Measurements from ENCODE around the gene GSK3A.

GSK3A gene

DNA sequence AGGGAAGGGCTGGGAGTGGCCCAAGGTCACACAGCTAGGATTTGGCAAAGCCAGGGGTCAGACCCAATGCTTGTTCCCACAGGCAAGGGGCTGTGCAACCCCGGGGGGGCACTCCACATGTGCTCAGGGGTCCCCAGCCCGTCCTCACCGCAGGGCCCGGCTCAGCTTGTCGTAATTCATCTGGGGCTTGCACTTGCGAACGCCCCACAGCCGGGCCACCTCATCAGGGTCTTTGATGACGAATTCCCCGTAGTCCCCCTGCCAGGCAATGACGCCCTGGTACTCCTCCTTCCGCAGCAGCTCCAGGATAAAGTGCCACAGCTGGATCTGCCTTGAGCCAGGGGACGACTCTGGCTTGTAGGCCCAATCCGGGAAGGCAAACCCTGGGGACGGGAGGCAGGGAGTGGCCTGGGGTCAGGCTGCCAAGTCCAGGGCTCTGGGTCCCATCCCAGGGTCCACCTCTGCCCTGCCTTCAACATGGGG lies 7.8 kb upstream of the GSK3A start:
- H3K9me3 Mint-ChIP-seq: no peaks in the 10 kb centered on the region

DNA sequence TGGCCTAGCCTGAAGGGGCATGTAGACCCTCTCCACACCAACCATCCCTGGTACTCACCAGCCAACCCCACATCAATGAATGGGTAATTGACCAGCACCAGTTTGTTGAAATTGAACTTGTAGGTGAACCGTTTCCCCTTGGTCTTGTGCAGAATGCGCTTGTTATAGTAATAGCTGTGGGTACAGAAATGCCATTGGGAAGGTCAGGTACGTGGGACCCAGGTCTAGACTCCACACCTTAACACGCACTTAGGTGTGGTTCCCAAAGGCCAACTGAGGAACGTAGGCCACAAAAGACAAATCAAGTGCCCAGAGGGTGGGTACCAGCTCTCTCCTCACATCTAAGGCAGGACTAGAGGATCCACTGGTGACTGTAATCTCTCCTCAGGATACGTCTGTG lies 7.4 kb upstream of the GSK3A start:
- H3K4me3 Mint-ChIP-seq: no peak overlapping the region

More for the DNA sequence above, 7.8 kb upstream of the GSK3A start:
- Mint-ChIP-seq H3K36me3 (ENCODE audit: low read depth) (peaks cover 2% of the 10 kb centered on the region), H3K27ac (peak overlapping the region; percentile 31), H3K27me3 (ENCODE audit: low read depth) (no peaks in the 10 kb centered on the region), H3K4me3 (no peak overlapping the region), H3K4me1 (ENCODE audit: low read depth) (peaks cover 24% of the 10 kb centered on the region)

GRCh38 chr19:42249149-42249750 lies 6.8 kb upstream of the GSK3A start:
- Mint-ChIP-seq H3K27ac (no peak overlapping the region), H3K9me3 (no peaks in the 10 kb centered on the region), H3K4me1 (ENCODE audit: low read depth) (peaks cover 32% of the 10 kb centered on the region), H3K27me3 (ENCODE audit: low read depth) (no peaks in the 10 kb centered on the region), H3K36me3 (ENCODE audit: low read depth) (peaks cover 2% of the 10 kb centered on the region), H3K4me3 (no peak overlapping the region)

More for the DNA sequence above, 7.4 kb upstream of the GSK3A start:
- Mint-ChIP-seq H3K36me3 (ENCODE audit: low read depth) (peaks cover 2% of the 10 kb centered on the region), H3K27me3 (ENCODE audit: low read depth) (no peaks in the 10 kb centered on the region), H3K27ac (no peak overlapping the region), H3K9me3 (no peaks in the 10 kb centered on the region), H3K4me1 (ENCODE audit: low read depth) (peaks cover 28% of the 10 kb centered on the region)

DNA sequence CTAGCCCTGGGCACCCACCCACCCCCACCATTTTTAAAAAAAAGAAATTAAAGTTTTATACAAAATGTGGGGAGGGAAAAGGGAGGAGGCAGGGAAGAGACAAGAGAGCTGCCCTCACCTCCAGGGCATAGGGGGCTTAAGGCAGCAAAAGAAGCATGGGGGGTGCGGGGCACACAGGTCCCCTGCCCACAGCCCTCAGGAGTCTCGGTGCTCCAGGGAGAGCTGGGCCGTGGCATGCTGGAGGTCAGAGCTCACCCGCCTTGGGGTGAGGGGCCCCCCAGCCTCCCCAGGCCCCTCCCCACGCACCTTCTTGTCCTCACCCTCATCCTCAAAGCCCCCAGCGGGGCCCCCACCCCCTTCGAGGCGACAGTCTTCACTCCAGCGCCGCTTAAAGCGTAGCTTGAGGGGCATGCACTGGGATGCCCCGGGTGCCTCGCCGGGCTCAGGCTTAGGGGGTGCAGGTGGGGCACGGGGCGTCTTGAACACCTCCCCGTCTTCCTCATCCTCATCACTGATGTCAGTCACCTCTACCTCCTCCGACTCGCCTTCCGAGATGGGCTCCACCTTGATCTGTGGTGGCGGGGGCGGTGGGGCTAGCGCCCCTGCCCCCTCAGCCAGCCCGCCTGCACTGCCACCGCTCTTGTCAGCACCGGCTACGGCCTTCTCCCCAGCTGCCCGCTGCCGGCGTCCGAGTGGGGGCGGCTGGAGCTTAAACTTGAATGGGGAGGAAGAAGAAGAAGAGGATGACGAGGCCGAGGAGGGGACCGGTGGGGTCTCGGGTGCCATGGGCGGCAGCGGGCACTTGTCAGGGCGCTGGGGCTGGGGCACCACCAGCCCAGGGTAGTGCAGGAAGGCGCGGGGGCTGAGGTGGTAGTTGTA lies 6.1 kb upstream of the GSK3A start:
- no peak overlapping the region for H3K27ac Mint-ChIP-seq
- no peaks in the 10 kb centered on the region for H3K27me3 Mint-ChIP-seq (ENCODE audit: low read depth)
- no peaks in the 10 kb centered on the region for H3K9me3 Mint-ChIP-seq
- peaks cover 2% of the 10 kb centered on the region for H3K36me3 Mint-ChIP-seq (ENCODE audit: low read depth)
- no peak overlapping the region for H3K4me3 Mint-ChIP-seq
- peaks cover 33% of the 10 kb centered on the region for H3K4me1 Mint-ChIP-seq (ENCODE audit: low read depth)

DNA sequence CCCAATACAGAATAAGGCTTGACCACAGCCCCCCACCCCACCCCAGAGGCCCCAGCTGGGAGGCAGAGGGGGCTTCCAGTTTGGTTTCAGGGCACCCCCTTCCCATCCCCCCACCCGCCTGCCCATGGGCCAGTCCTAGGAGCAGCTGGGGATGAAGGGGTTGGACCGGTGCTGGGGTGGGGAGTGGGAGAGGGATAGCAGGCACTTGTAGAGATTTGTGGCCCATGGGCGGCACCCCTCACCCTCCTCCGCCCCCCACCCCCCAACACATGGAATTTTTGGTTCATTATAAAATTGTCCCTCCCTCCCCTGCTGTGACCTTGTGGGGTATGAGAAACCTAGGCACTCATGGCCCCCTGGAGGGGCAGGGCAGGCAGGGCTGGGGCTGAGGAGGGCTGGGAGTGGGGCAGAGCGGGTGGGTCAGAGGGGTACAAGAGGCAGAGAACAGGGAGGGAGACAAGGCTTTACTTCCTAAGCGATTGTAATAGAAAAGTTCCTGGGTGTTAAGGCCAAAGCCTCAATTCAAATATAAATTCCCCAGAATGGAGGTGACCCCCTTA lies 5.3 kb upstream of the GSK3A start:
- Mint-ChIP-seq H3K27ac (no peak overlapping the region), H3K4me1 (ENCODE audit: low read depth) (peaks cover 35% of the 10 kb centered on the region), H3K4me3 (no peak overlapping the region), H3K36me3 (ENCODE audit: low read depth) (peaks cover 1% of the 10 kb centered on the region), H3K27me3 (ENCODE audit: low read depth) (no peaks in the 10 kb centered on the region), H3K9me3 (no peaks in the 10 kb centered on the region)

DNA sequence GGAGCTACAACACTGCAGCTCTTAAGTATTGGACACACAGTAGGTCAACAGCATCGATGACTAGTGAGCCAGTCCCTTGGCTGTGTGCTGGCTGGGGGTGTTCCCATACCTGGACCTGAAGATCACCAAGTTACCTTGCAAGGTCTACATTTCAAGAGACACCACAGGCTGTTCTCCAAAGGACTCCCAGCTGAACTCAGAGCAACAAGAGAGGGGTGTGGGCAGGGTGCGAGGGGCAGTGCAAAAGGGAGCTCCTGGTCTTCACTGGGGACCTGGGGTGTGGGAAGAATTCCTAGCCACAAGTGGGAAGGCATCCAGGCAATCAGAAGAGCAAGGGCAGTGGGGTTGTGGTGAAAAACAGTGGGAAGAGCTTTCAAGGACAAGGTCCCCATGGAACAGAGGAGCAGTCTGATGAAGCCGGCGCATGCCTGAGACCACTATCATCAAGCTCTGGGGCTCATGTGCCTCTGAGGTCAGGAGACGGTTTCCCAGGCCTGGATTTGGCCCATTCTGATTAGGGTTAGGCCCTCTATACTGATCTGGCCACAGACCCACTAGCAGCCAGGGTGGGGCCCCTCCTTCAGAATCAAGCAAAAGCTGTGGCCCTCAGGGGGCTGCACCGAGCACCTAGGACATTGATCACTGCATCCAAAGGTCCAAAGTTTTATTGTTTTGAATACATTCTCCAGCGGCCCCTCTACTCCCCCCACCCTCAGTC lies 4.7 kb upstream of the GSK3A start:
- Mint-ChIP-seq H3K27me3 (ENCODE audit: low read depth) (no peaks in the 10 kb centered on the region), H3K9me3 (no peaks in the 10 kb centered on the region), H3K4me3 (no peak overlapping the region), H3K27ac (no peak overlapping the region), H3K4me1 (ENCODE audit: low read depth) (peaks cover 32% of the 10 kb centered on the region), H3K36me3 (ENCODE audit: low read depth) (no peaks in the 10 kb centered on the region)

DNA sequence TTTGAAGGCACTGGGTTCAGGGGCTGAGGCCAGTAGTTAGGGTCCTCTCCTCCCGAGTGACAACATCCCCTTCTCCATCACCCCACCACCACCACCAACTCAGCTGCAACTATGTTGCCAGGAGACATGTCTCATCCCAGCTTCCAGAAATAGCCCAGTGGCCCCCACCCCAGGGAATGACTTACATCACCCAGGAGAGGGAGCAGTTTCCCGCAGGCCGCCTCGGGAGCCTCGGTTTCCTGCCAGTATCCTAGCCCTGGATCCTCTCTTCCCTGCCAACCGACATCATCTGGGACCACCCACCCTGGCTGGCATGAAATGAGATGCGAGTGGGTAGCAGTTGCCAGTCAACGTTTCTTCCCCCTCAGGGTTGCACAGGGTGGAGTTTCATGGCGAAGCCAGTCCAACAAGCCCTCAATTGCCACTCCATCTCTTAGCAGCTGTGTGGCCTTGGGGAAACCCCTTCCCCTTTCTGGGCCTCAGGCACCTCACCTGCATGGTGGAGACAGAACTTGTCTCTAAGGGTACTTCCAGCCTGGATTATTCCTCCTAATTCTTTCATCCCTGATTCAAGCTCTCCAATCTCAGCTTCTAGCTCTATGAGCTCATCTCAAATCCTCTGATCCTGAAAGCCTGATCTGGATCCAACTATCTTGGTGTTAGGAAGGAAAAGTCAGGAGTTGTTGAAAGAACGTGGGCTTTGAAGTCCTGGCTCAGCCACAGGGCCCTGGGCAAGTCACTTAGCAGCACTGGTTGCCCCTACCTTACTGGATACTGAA lies 3.9 kb upstream of the GSK3A start:
- Mint-ChIP-seq H3K36me3 (ENCODE audit: low read depth) (no peaks in the 10 kb centered on the region), H3K27me3 (ENCODE audit: low read depth) (no peaks in the 10 kb centered on the region), H3K4me3 (no peak overlapping the region), H3K4me1 (ENCODE audit: low read depth) (peaks cover 29% of the 10 kb centered on the region), H3K27ac (peak overlapping the region; percentile 42), H3K9me3 (no peaks in the 10 kb centered on the region)

- peaks cover 1% of the 10 kb centered on the region for H3K36me3 Mint-ChIP-seq (ENCODE audit: low read depth)
- H3K9me3 Mint-ChIP-seq: no peaks in the 10 kb centered on the region
- peak overlapping the region; percentile 89 for H3K4me3 Mint-ChIP-seq
- no peaks in the 10 kb centered on the region for H3K27me3 Mint-ChIP-seq (ENCODE audit: low read depth)
- peak overlapping the region; percentile 91 for H3K27ac Mint-ChIP-seq
- peaks cover 37% of the 10 kb centered on the region for H3K4me1 Mint-ChIP-seq (ENCODE audit: low read depth)
Observed at GRCh38 chr19:42245231-42245630, 2.8 kb upstream of the GSK3A start.

GRCh38 chr19:42244347-42245220 lies 2.2 kb upstream of the GSK3A start:
- Mint-ChIP-seq H3K9me3 (no peaks in the 10 kb centered on the region), H3K4me3 (peak overlapping the region; percentile 89), H3K4me1 (ENCODE audit: low read depth) (peaks cover 43% of the 10 kb centered on the region), H3K27me3 (ENCODE audit: low read depth) (no peaks in the 10 kb centered on the region), H3K27ac (peak overlapping the region; percentile 91), H3K36me3 (ENCODE audit: low read depth) (peaks cover 7% of the 10 kb centered on the region)

- H3K9me3 Mint-ChIP-seq: no peaks in the 10 kb centered on the region
- H3K4me1 Mint-ChIP-seq (ENCODE audit: low read depth): peaks cover 47% of the 10 kb centered on the region
- H3K4me3 Mint-ChIP-seq: peak overlapping the region; percentile 91
- H3K27me3 Mint-ChIP-seq (ENCODE audit: low read depth): no peaks in the 10 kb centered on the region
- peak overlapping the region; percentile 81 for H3K27ac Mint-ChIP-seq
- peaks cover 10% of the 10 kb centered on the region for H3K36me3 Mint-ChIP-seq (ENCODE audit: low read depth)
Observed at GRCh38 chr19:42242069-42242511, 312 bp downstream of the GSK3A start.

GRCh38 chr19:42241279-42241678 lies 1.1 kb downstream of the GSK3A start:
- H3K4me3 Mint-ChIP-seq: peak overlapping the region; percentile 91
- H3K27me3 Mint-ChIP-seq (ENCODE audit: low read depth): no peaks in the 10 kb centered on the region
- no peaks in the 10 kb centered on the region for H3K9me3 Mint-ChIP-seq
- H3K4me1 Mint-ChIP-seq (ENCODE audit: low read depth): peaks cover 41% of the 10 kb centered on the region
- H3K27ac Mint-ChIP-seq: no peak overlapping the region
- peaks cover 16% of the 10 kb centered on the region for H3K36me3 Mint-ChIP-seq (ENCODE audit: low read depth)

- Mint-ChIP-seq H3K36me3 (ENCODE audit: low read depth) (peaks cover 27% of the 10 kb centered on the region), H3K27me3 (ENCODE audit: low read depth) (no peaks in the 10 kb centered on the region), H3K9me3 (no peaks in the 10 kb centered on the region), H3K4me1 (ENCODE audit: low read depth) (peaks cover 35% of the 10 kb centered on the region), H3K27ac (no peak overlapping the region), H3K4me3 (no peak overlapping the region)
Observed at GRCh38 chr19:42239544-42240220, 2.7 kb downstream of the GSK3A start.

GRCh38 chr19:42235181-42235580 lies 7.2 kb downstream of the GSK3A start:
- no peaks in the 10 kb centered on the region for H3K27me3 Mint-ChIP-seq (ENCODE audit: low read depth)
- H3K36me3 Mint-ChIP-seq (ENCODE audit: low read depth): peaks cover 45% of the 10 kb centered on the region
- H3K4me1 Mint-ChIP-seq (ENCODE audit: low read depth): peaks cover 13% of the 10 kb centered on the region
- H3K27ac Mint-ChIP-seq: no peak overlapping the region
- no peak overlapping the region for H3K4me3 Mint-ChIP-seq
- H3K9me3 Mint-ChIP-seq: no peaks in the 10 kb centered on the region
